HepG2 (cell line): ENCODE results near the gene ATP7B. TPM values are rescaled to one million over a fixed set of nuclear protein-coding genes. Genes with fewer than 3 reads are reported as not detected.

Experiments
- ARNT2 ChIP-seq: sonication (generic); formaldehyde crosslinking; IDR thresholded peaks from 2 replicates; pipeline ENCODE4 v1.8.0; 2022; ENCODE audit warnings: mild to moderate bottlenecking, low read depth, missing genetic modification reagents, moderate library complexity
- ATF1 ChIP-seq: IDR thresholded peaks from 2 replicates; pipeline ENCODE4 v1.6.1; 2016; ENCODE audit warnings: mild to moderate bottlenecking, control low read depth
- GLI4 ChIP-seq: sonication (generic); formaldehyde crosslinking; IDR thresholded peaks from 2 replicates; pipeline ENCODE4 v1.5.1; 2020; ENCODE audit warnings: missing genetic modification reagents, mild to moderate bottlenecking, moderate library complexity, borderline replicate concordance
- HBP1 ChIP-seq: IDR thresholded peaks from 2 replicates; pipeline ENCODE4 v1.6.1; 2016; ENCODE audit warnings: low read depth, control low read depth
- HNRNPL ChIP-seq: fragments of 200-400 bp; formaldehyde crosslinking; IDR thresholded peaks from 2 replicates; pipeline ENCODE4 v1.6.1; 2017; ENCODE audit warnings: mild to moderate bottlenecking, low read depth, low read length
- MAF1 ChIP-seq: sonication (generic); formaldehyde crosslinking; IDR thresholded peaks from 2 replicates; pipeline ENCODE4 v1.5.0; 2020; ENCODE audit warnings: missing genetic modification reagents, borderline replicate concordance
- MAFF ChIP-seq: IDR thresholded peaks from 2 replicates; pipeline ENCODE4 v1.6.1; 2011; ENCODE audit warnings: low read depth, low read length, improper control_type of control experiment
- MTA1 ChIP-seq: sonication (generic); formaldehyde crosslinking; IDR thresholded peaks from 2 replicates; pipeline ENCODE4 v1.4.0; 2020; ENCODE audit warnings: missing genetic modification reagents, mild to moderate bottlenecking, borderline replicate concordance
- NFIC ChIP-seq: IDR thresholded peaks from 2 replicates; pipeline ENCODE4 v1.6.1; 2012; ENCODE audit warnings: mild to moderate bottlenecking, low read length, inconsistent platforms
- PTBP1 ChIP-seq: fragments of 200-400 bp; formaldehyde crosslinking; IDR thresholded peaks from 2 replicates; pipeline ENCODE4 v1.6.1; 2018; ENCODE audit warnings: low read length, low read depth; ENCODE audit not compliant: poor library complexity, severe bottlenecking
- SALL1 ChIP-seq: sonication (generic); formaldehyde crosslinking; IDR thresholded peaks from 2 replicates; pipeline ENCODE4 v1.8.0; 2022; ENCODE audit warnings: mild to moderate bottlenecking, missing genetic modification reagents
- U2AF1 ChIP-seq: fragments of 200-400 bp; formaldehyde crosslinking; optimal IDR thresholded peaks from 2 replicates; pipeline ENCODE3; 2017; ENCODE audit warnings: mild to moderate bottlenecking, low read depth, low read length
- ZFP1 ChIP-seq: IDR thresholded peaks from 2 replicates; pipeline ENCODE4 v1.6.1; 2016
- ZFP62 ChIP-seq: sonication (generic); formaldehyde crosslinking; IDR thresholded peaks from 2 replicates; pipeline ENCODE4 v1.4.0; 2020; ENCODE audit warnings: missing genetic modification reagents
- ZNF143 ChIP-seq: sonication (generic); formaldehyde crosslinking; IDR thresholded peaks from 2 replicates; pipeline ENCODE4 v1.4.0; 2020; ENCODE audit warnings: missing genetic modification reagents
- ZNF34 ChIP-seq: sonication (generic); formaldehyde crosslinking; IDR thresholded peaks from 2 replicates; pipeline ENCODE4 v1.4.0; 2020; ENCODE audit warnings: mild to moderate bottlenecking, missing genetic modification reagents, borderline replicate concordance
- ZNF383 ChIP-seq: sonication (generic); formaldehyde crosslinking; IDR thresholded peaks from 2 replicates; pipeline ENCODE4 v1.4.0; 2020; ENCODE audit warnings: missing genetic modification reagents, mild to moderate bottlenecking, borderline replicate concordance
- ZNF792 ChIP-seq: IDR thresholded peaks from 2 replicates; pipeline ENCODE4 v1.6.1; 2016
- ZSCAN9 ChIP-seq: IDR thresholded peaks from 2 replicates; pipeline ENCODE4 v1.6.1; 2016; ENCODE audit warnings: borderline replicate concordance
- polyA plus RNA-seq, 8 experiments: library from polyadenylated mRNA; depleted of rRNA in 3 of 8; stranded (reverse) in 7 of 8; unstranded in 1 of 8; fragments of >200 nt; fragmentation: Illumina TruSeq in 4 of 8; extraction: Trizol in 4 of 8; gene quantifications; 2 replicates each; pipeline versions ENCODE4 v1.2.1 to v1.2.3, GENCODE V29; 2011 to 2016; ENCODE audit warnings: low read depth in 4 of 8, missing spikeins in 1 of 8, mixed read lengths in 1 of 8; ENCODE audit not compliant: insufficient read depth in 1 of 8
- total RNA-seq, 5 experiments: library from RNA; depleted of rRNA; stranded (reverse); fragments of >200 nt; fragmentation: Illumina TruSeq; extraction: Trizol; gene quantifications; 2 replicates each; pipeline ENCODE4 v1.2.3, GENCODE V29; 2016; ENCODE audit warnings: low read depth in 1 of 5
- TF ChIP-seq, protein P1 (sequence below): sonication (generic); formaldehyde crosslinking; IDR thresholded peaks from 2 replicates; pipeline ENCODE4 v1.9.0; 2022; ENCODE audit warnings: missing genetic modification reagents, mild to moderate bottlenecking, borderline replicate concordance
- TF ChIP-seq, protein P2 (sequence below): sonication (generic); formaldehyde crosslinking; conservative IDR thresholded peaks from 2 replicates; pipeline ENCODE4 v1.8.0; 2022; ENCODE audit warnings: mild to moderate bottlenecking, moderate library complexity, missing genetic modification reagents
- TF ChIP-seq, protein P3 (sequence below): sonication (generic); formaldehyde crosslinking; conservative IDR thresholded peaks from 2 replicates; pipeline ENCODE4 v1.4.0; 2020; ENCODE audit warnings: missing genetic modification reagents

Gene ATP7B
- total and polyA plus RNA-seq, 2 of the 13 experiments (the other 11 are each of a cell fraction or from before 2014, with no cell fraction given): 31.8 to 57.4 TPM

DNA sequence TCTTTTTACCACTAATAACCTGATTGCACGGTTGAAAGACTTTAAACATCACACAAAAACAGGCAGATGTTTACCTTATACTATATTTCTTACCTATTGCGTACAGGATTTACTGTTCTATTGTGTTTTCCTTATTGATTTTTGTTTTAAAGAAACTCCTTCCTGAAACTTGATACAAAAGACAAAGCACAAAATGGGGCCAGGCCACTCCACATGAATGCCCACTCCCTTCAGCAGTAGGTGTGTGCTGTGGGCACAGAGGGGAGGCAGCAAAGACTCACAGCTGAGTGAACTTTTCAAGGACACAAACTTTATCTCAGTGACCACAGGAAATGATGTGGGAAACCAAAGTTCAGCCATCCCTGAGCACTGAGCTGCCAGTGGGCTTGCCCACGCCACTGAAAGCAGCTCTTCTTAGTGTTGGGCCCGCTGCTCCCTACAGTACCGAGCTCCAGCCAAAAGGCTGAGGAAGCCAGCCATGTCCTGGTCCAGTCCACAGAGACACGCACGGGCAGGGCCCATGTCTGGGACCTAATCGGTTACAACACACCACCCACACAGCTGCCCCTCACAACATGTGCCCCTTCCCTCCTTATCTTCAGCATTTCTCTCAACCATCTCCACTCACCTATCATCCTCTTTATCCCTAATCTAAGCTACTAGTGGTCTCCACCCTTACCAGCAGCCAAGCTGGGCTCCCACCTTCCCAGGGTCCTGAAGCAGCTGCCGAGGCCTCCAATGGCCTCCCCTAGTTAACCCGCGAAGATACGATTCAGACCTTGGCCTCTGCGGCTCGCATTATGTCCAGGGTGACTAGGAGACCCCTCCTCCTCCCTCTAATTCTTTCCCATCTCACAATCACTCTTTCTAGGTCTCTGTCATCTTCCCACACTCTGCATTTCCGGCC is 39.5 kb downstream of the ATP7B start (continued):
- no peak for TF ChIP-seq HBP1 (CRISPR knock-in tag)
- 0 out of 2 replicates have a peak, but pooled peaks have one; percentile 64 for TF ChIP-seq HNRNPL
- peak; percentile 84 for TF ChIP-seq SALL1 (CRISPR knock-in tag)
- TF ChIP-seq ZFP62: no peak
- TF ChIP-seq ZNF383 (CRISPR knock-in tag): no peak
- TF ChIP-seq, protein P1, sequence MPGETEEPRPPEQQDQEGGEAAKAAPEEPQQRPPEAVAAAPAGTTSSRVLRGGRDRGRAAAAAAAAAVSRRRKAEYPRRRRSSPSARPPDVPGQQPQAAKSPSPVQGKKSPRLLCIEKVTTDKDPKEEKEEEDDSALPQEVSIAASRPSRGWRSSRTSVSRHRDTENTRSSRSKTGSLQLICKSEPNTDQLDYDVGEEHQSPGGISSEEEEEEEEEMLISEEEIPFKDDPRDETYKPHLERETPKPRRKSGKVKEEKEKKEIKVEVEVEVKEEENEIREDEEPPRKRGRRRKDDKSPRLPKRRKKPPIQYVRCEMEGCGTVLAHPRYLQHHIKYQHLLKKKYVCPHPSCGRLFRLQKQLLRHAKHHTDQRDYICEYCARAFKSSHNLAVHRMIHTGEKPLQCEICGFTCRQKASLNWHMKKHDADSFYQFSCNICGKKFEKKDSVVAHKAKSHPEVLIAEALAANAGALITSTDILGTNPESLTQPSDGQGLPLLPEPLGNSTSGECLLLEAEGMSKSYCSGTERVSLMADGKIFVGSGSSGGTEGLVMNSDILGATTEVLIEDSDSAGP: peak; percentile 46; the same call in 1 of the 2 replicates
- TF ChIP-seq GLI4 (CRISPR knock-in tag): peak; percentile 79; the same call in 1 of the 2 replicates
- TF ChIP-seq, protein P2, sequence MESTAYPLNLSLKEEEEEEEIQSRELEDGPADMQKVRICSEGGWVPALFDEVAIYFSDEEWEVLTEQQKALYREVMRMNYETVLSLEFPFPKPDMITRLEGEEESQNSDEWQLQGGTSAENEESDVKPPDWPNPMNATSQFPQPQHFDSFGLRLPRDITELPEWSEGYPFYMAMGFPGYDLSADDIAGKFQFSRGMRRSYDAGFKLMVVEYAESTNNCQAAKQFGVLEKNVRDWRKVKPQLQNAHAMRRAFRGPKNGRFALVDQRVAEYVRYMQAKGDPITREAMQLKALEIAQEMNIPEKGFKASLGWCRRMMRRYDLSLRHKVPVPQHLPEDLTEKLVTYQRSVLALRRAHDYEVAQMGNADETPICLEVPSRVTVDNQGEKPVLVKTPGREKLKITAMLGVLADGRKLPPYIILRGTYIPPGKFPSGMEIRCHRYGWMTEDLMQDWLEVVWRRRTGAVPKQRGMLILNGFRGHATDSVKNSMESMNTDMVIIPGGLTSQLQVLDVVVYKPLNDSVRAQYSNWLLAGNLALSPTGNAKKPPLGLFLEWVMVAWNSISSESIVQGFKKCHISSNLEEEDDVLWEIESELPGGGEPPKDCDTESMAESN (CRISPR knock-in tag): no peak
- TF ChIP-seq PTBP1: no peak
- no peak for TF ChIP-seq MAF1
- TF ChIP-seq, protein P3, sequence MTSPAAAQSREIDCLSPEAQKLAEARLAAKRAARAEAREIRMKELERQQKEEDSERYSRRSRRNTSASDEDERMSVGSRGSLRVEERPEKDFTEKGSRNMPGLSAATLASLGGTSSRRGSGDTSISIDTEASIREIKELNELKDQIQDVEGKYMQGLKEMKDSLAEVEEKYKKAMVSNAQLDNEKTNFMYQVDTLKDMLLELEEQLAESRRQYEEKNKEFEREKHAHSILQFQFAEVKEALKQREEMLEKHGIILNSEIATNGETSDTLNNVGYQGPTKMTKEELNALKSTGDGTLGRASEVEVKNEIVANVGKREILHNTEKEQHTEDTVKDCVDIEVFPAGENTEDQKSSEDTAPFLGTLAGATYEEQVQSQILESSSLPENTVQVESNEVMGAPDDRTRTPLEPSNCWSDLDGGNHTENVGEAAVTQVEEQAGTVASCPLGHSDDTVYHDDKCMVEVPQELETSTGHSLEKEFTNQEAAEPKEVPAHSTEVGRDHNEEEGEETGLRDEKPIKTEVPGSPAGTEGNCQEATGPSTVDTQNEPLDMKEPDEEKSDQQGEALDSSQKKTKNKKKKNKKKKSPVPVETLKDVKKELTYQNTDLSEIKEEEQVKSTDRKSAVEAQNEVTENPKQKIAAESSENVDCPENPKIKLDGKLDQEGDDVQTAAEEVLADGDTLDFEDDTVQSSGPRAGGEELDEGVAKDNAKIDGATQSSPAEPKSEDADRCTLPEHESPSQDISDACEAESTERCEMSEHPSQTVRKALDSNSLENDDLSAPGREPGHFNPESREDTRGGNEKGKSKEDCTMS (CRISPR knock-in tag): no peak
- TF ChIP-seq ZNF792 (CRISPR knock-in tag): no peak
- TF ChIP-seq MAFF: no peak
- no peak for TF ChIP-seq ZNF143
- TF ChIP-seq ARNT2 (CRISPR knock-in tag): no peak
- TF ChIP-seq ZSCAN9 (CRISPR knock-in tag): no peak
- no peak for TF ChIP-seq NFIC
- TF ChIP-seq ATF1 (CRISPR knock-in tag): no peak
- TF ChIP-seq U2AF1: no peak
- TF ChIP-seq MTA1 (CRISPR knock-in tag): no peak
- no peak for TF ChIP-seq ZNF34 (CRISPR knock-in tag)
- no peak for TF ChIP-seq ZFP1 (CRISPR knock-in tag)
